OCI-LY1 (cell line): ENCODE data around the gene GCLM.

ENCODE experiments used
- H2AFZ ChIP-seq: fragments of 200-600 bp; sonication (generic), shearing (Covaris generic); 2 replicates; pipeline ENCODE4 v1.6.0; 2014; ENCODE audit warnings: antibody characterized with exemption, mild to moderate bottlenecking, low read length
- H3F3A ChIP-seq: fragments of 200-600 bp; sonication (generic), shearing (Covaris generic); 2 replicates; pipeline ENCODE4 v1.6.0; 2014; ENCODE audit warnings: mild to moderate bottlenecking, antibody characterized with exemption, low read length, moderate library complexity; ENCODE audit not compliant: insufficient read depth
- H3K27ac ChIP-seq: fragments of 200-600 bp; sonication (generic); 2 replicates; pipeline ENCODE4 v1.5.1; 2014; ENCODE audit warnings: low read length, mixed run types, mild to moderate bottlenecking, low read depth; ENCODE audit not compliant: poor library complexity, severe bottlenecking
- H3K27me3 ChIP-seq: fragments of 200-600 bp; sonication (generic); 2 replicates; pipeline ENCODE4 v1.6.0; 2014; ENCODE audit warnings: antibody characterized with exemption, mild to moderate bottlenecking, low read length, moderate library complexity; ENCODE audit not compliant: insufficient read depth
- H3K36me3 ChIP-seq: fragments of 200-600 bp; sonication (generic); 2 replicates; pipeline ENCODE4 v1.6.1; 2014; ENCODE audit warnings: mild to moderate bottlenecking, antibody characterized with exemption, low read length, moderate library complexity, mixed read lengths; ENCODE audit not compliant: insufficient read depth
- H3K4me1 ChIP-seq: fragments of 200-600 bp; sonication (generic); 2 replicates; pipeline ENCODE4 v1.5.1; 2014; ENCODE audit warnings: mild to moderate bottlenecking, low read length, moderate library complexity; ENCODE audit not compliant: insufficient read depth, severe bottlenecking
- H3K4me2 ChIP-seq: fragments of 200-600 bp; sonication (generic), shearing (Covaris generic); 2 replicates; pipeline ENCODE4 v1.6.1; 2014; ENCODE audit warnings: low read length
- H3K4me3 ChIP-seq: fragments of 200-600 bp; sonication (generic); 2 replicates; pipeline ENCODE4 v1.5.1; 2014; ENCODE audit warnings: low read length, low read depth, mild to moderate bottlenecking, mixed read lengths; ENCODE audit not compliant: poor library complexity, severe bottlenecking
- H3K79me2 ChIP-seq: fragments of 200-600 bp; shearing (Covaris generic); 2 replicates; pipeline ENCODE4 v1.6.1; 2016; ENCODE audit warnings: mixed run types, low read length, mixed read lengths; ENCODE audit not compliant: insufficient read depth
- H3K9ac ChIP-seq: fragments of 200-600 bp; sonication (generic), shearing (Covaris generic); 2 replicates; pipeline ENCODE4 v1.6.1; 2014; ENCODE audit warnings: mild to moderate bottlenecking, low read length, mixed read lengths
- H3K9me2 ChIP-seq: fragments of 200-600 bp; sonication (generic), shearing (Covaris generic); 2 replicates; pipeline ENCODE4 v1.6.1; 2014; ENCODE audit warnings: low read depth, mild to moderate bottlenecking, low read length, mixed read lengths
- H3K9me3 ChIP-seq: fragments of 200-600 bp; shearing (Covaris generic); 2 replicates; pipeline ENCODE4 v1.6.1; 2014; ENCODE audit warnings: low read length, mixed read lengths
- H4K20me1 ChIP-seq: fragments of 200-600 bp; sonication (generic), shearing (Covaris generic); 2 replicates; pipeline ENCODE4 v1.6.0; 2016; ENCODE audit warnings: mild to moderate bottlenecking, low read length; ENCODE audit not compliant: insufficient read depth
- EZH2 ChIP-seq: fragments of 200-600 bp; sonication (generic), shearing (Covaris generic); IDR thresholded peaks from 2 replicates; pipeline ENCODE4 v1.8.0; 2017; ENCODE audit warnings: borderline replicate concordance, mixed run types, mild to moderate bottlenecking, antibody characterized with exemption, low read length, moderate library complexity, mixed read lengths
- TF ChIP-seq, protein P1 (sequence below): fragments of 200-600 bp; sonication (generic), shearing (Covaris generic); IDR thresholded peaks from 2 replicates; pipeline ENCODE4 v1.5.1; 2017; ENCODE audit warnings: mild to moderate bottlenecking, antibody characterized with exemption, low read length, moderate library complexity, mixed read lengths

Gene GCLM

DNA sequence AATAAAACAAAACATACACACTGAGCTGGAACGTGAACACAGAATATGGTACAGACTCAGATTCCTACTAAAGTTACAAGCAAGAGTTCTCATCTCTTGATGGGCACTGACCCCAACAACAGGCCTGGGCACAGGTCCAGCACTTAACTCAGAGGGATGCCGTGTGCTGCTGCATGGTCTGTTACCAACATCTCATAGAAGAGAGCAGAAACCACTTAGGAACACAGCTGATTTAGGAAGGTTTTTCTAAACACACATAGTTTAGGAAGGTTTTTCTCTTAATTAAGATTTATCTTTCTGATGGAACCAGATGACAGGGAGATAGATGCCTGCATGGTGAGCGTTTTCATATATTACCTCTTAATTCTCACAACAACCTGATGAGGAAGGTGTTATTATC is 1.5 kb downstream of the GCLM start:
- Histone ChIP-seq H3K79me2 (peaks cover 30% of the 10 kb centered on the region), H3K4me1 (peaks cover 55% of the 10 kb centered on the region), H3K9me2 (no peaks in the 10 kb centered on the region), H3K36me3 (no peaks in the 10 kb centered on the region), H3K9ac (peak overlapping the region; percentile 69), H3K4me3 (peak overlapping the region; percentile 77), H3F3A (0 out of 2 replicates have a peak, but pooled peaks cover 2% of the 10 kb centered on the region), H4K20me1 (no peaks in the 10 kb centered on the region), H2AFZ (no peak overlapping the region), H3K9me3 (no peaks in the 10 kb centered on the region), H3K27ac (peak overlapping the region; percentile 59), H3K27me3 (no peaks in the 10 kb centered on the region), H3K4me2 (peak overlapping the region; percentile 68)
- no peak for TF ChIP-seq EZH2
- TF ChIP-seq, protein P1, sequence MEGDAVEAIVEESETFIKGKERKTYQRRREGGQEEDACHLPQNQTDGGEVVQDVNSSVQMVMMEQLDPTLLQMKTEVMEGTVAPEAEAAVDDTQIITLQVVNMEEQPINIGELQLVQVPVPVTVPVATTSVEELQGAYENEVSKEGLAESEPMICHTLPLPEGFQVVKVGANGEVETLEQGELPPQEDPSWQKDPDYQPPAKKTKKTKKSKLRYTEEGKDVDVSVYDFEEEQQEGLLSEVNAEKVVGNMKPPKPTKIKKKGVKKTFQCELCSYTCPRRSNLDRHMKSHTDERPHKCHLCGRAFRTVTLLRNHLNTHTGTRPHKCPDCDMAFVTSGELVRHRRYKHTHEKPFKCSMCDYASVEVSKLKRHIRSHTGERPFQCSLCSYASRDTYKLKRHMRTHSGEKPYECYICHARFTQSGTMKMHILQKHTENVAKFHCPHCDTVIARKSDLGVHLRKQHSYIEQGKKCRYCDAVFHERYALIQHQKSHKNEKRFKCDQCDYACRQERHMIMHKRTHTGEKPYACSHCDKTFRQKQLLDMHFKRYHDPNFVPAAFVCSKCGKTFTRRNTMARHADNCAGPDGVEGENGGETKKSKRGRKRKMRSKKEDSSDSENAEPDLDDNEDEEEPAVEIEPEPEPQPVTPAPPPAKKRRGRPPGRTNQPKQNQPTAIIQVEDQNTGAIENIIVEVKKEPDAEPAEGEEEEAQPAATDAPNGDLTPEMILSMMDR = no peak

DNA sequence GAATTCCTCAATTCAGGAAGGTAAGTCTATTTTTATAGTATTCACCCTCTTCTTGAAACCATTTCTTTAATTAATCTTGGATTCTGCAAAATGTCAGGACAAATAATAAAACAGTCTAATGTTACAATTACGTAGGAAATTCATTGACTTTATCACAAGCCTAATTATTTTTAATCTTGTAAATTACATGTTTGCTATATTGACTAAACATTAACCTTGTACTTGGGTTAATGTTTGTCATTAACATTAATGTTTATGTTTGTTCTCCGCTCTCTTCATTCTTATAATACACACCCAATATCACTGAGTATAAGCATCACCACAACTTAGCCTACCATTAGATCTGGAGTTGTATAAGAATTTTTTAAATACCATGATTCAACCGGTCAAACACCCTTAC is 2.8 kb downstream of the GCLM start:
- TF ChIP-seq, protein P1 = no peak
- TF ChIP-seq EZH2 = no peak
- H3K36me3 ChIP-seq = no peaks in the 10 kb centered on the region
- H3K4me1 ChIP-seq = peaks cover 66% of the 10 kb centered on the region
- no peak overlapping the region for H2AFZ ChIP-seq
- H3K79me2 ChIP-seq = peaks cover 30% of the 10 kb centered on the region
- peak overlapping the region; percentile 77 for H3K4me3 ChIP-seq
- H3K27me3 ChIP-seq = no peaks in the 10 kb centered on the region
- no peaks in the 10 kb centered on the region for H4K20me1 ChIP-seq
- peak overlapping the region; percentile 59 for H3K27ac ChIP-seq
- 0 out of 2 replicates have a peak, but pooled peaks cover 2% of the 10 kb centered on the region for H3F3A ChIP-seq
- no peak overlapping the region for H3K9ac ChIP-seq
- H3K9me2 ChIP-seq = no peaks in the 10 kb centered on the region
- peak overlapping the region; percentile 68; the same call in 1 of the 2 replicates for H3K4me2 ChIP-seq
- no peaks in the 10 kb centered on the region for H3K9me3 ChIP-seq

DNA sequence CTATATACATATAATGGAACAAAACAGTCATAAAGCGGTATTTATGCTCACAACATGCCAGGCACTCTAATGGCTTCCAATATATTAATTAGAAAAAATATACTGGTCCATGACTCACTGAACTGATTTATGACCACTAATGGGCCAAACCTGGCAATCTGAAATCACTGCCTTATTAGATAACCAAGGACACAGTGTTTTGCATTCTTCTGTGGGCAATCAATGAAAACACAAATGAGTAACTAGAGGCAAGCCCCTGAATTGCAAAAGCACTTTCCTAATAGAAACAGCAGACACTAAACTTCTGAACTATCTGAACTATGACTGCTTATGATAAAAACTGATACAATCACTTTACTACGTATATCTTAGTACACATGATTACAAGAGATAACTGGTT is 3.5 kb downstream of the GCLM start:
- Histone ChIP-seq H3K9me2 (no peaks in the 10 kb centered on the region), H2AFZ (no peak overlapping the region), H3K4me3 (no peak overlapping the region), H4K20me1 (no peaks in the 10 kb centered on the region), H3K9ac (no peak overlapping the region), H3K79me2 (peaks cover 30% of the 10 kb centered on the region), H3K27me3 (no peaks in the 10 kb centered on the region), H3K4me2 (no peak overlapping the region; the same call in 1 of the 2 replicates), H3K4me1 (peaks cover 66% of the 10 kb centered on the region), H3K36me3 (no peaks in the 10 kb centered on the region), H3K27ac (no peak overlapping the region), H3F3A (0 out of 2 replicates have a peak, but pooled peaks cover 2% of the 10 kb centered on the region), H3K9me3 (no peaks in the 10 kb centered on the region)
- TF ChIP-seq, protein P1 = no peak
- no peak for TF ChIP-seq EZH2
